Body of pancreas (tissue), 4 donors: ENCODE data around the gene CRTC2. TPM values are rescaled to one million over a fixed set of nuclear protein-coding genes. Genes with fewer than 3 reads are reported as not detected.

ENCODE experiments used
- ATAC-seq: fragments of 150-250 bp; one replicate; pipeline ENCODE4 v1.9.1; 2016
- DNase-seq, 4 donors: peaks; one replicate each; pipeline ENCODE4 v3.0.0-alpha.2; 2019
- H3K27ac ChIP-seq, 4 donors: fragments of 200-600 bp; sonication (generic); 1 replicate in 3 of 4; 2 replicates in 1 of 4; pipeline versions ENCODE4 v1.5.1 to v1.6.1; 2016 to 2019; ENCODE audit warnings: mild to moderate bottlenecking in 1 of 4, mixed read lengths in 1 of 4, moderate library complexity in 1 of 4
- H3K27me3 ChIP-seq, 2 donors: fragments of 200-600 bp; sonication (generic); one replicate each; pipeline ENCODE4 v1.6.0; 2016; ENCODE audit warnings: mild to moderate bottlenecking in 1 of 2
- H3K36me3 ChIP-seq, 2 donors: fragments of 200-600 bp; sonication (generic); replicated peaks in 1 of 2; 2 replicates each; pipeline ENCODE4 v1.5.1; 2016; ENCODE audit warnings: low read depth in 2 of 2; ENCODE audit not compliant: insufficient read depth in 1 of 2
- H3K4me1 ChIP-seq: fragments of 200-600 bp; sonication (generic); one replicate; pipeline ENCODE4 v1.6.0; 2016
- H3K4me3 ChIP-seq, 2 donors: fragments of 200-600 bp; sonication (generic); 1 replicate in 1 of 2; 2 replicates in 1 of 2; pipeline ENCODE4 v1.5.1; 2016 to 2019
- H3K9me3 ChIP-seq, 3 donors: fragments of 200-600 bp; sonication (generic); 1 replicate in 2 of 3; 2 replicates in 1 of 3; pipeline ENCODE4 v1.5.1; 2016
- POLR2A ChIP-seq, 3 donors: fragments of 450-650 bp; IDR thresholded peaks; one replicate each; pipeline ENCODE4 v1.6.1; 2016; ENCODE audit warnings: antibody characterized with exemption in 3 of 3, mild to moderate bottlenecking in 2 of 3
- WGBS, 2 donors: methylation state at CpG; one replicate each; pipeline ENCODE4 v1.1.5; 2017; 5-methylcytosine and 5-hydroxymethylcytosine counted together
- intact Hi-C: fragments of 100-400 bp; cut with DNase I; formaldehyde crosslinking; loops from one replicate; pipeline ENCODE4 v1.15.1; 2023
- total RNA-seq, 2 donors: library from RNA; depleted of rRNA; stranded (reverse); fragments of >200 nt; gene quantifications; one replicate each; pipeline ENCODE4 v1.1.0, GENCODE V29; 2016
- TF ChIP-seq, protein P1 (sequence below), 7 experiments: fragments of 450-650 bp in 4 of 7; fragments of 200-600 bp in 3 of 7; sonication (generic) in 3 of 7; IDR thresholded peaks; one replicate each; pipeline ENCODE4 v1.5.1; 2016 to 2019; ENCODE audit warnings: antibody characterized with exemption in 7 of 7

The CRTC2 gene
- total RNA-seq, 2 donors from 2014 or later = 15.2 to 15.8 TPM

DNA sequence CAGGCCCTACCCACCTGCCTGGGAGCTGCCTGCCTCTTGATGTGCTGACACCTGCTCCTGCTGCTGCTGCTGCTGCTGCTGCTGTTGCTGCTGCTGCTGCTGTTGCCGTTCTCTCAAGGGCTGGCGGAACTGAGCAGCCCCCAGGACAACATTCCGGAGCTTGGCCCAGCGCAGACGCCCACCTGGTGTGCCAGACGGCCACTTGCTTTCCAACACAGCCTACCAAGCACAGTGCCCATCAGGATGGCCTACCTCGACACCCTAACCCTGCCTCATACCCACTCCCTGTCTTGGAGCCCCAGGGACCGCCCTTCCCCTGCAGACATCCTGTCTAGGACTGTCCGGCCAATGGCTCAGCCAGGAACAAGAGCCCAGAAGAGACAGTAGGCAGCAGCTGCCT, 23.7 kb downstream of the CRTC2 start:
- ATAC-seq (no peak), DNase-seq (no peak)
- H3K36me3 ChIP-seq = peaks cover 5 to 31% of the 10 kb centered on the region in 2 donors
- intact Hi-C loops = no loop called here
- WGBS, 2 donors = 95 to 97% methylated on average over 7 to 9 of the region's 9 CpGs
- no peak overlapping the region for H3K4me3 ChIP-seq
- TF ChIP-seq, protein P1, sequence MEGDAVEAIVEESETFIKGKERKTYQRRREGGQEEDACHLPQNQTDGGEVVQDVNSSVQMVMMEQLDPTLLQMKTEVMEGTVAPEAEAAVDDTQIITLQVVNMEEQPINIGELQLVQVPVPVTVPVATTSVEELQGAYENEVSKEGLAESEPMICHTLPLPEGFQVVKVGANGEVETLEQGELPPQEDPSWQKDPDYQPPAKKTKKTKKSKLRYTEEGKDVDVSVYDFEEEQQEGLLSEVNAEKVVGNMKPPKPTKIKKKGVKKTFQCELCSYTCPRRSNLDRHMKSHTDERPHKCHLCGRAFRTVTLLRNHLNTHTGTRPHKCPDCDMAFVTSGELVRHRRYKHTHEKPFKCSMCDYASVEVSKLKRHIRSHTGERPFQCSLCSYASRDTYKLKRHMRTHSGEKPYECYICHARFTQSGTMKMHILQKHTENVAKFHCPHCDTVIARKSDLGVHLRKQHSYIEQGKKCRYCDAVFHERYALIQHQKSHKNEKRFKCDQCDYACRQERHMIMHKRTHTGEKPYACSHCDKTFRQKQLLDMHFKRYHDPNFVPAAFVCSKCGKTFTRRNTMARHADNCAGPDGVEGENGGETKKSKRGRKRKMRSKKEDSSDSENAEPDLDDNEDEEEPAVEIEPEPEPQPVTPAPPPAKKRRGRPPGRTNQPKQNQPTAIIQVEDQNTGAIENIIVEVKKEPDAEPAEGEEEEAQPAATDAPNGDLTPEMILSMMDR (IDR thresholded peaks at IDR 0.05) = no peak
- no peak for TF ChIP-seq POLR2A (IDR thresholded peaks at IDR 0.05)
- no peaks in the 10 kb centered on the region for H3K9me3 ChIP-seq
- no peaks in the 10 kb centered on the region for H3K27me3 ChIP-seq
- H3K4me1 ChIP-seq = no peaks in the 10 kb centered on the region
- no peak overlapping the region for H3K27ac ChIP-seq

DNA sequence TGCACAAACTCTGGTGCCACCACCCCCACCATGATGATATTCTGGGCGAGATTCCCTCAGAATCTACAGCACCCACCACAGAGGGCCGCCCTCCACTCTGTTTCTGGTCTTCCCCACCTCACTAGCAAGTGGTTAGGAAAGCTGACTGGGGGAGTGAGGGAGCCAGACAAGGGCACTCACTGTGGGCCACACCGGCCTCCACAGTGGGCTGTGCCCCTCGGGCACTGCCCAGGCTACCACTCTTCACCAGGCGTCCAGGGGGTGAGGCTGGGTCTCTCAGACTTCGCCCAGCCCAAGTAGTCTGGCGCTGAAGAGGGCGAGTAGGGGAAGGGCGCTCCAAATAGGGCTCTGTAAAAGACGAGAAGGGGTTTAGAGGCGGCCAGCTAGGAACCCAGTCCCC, 24.5 kb downstream of the CRTC2 start:
- DNase-seq (no peak), ATAC-seq (no peak)
- no peak for TF ChIP-seq POLR2A (IDR thresholded peaks at IDR 0.05)
- TF ChIP-seq, protein P1 (IDR thresholded peaks at IDR 0.05) = no peak
- Histone ChIP-seq H3K4me1 (no peaks in the 10 kb centered on the region), H3K4me3 (no peak overlapping the region), H3K9me3 (no peaks in the 10 kb centered on the region), H3K27me3 (no peaks in the 10 kb centered on the region), H3K27ac (no peak overlapping the region), H3K36me3 (peaks cover 5 to 30% of the 10 kb centered on the region in 2 donors)
- intact Hi-C loops = no loop called here
- 89 to 94% methylated on average over 11 of the region's 11 CpGs for WGBS, 2 donors

DNA sequence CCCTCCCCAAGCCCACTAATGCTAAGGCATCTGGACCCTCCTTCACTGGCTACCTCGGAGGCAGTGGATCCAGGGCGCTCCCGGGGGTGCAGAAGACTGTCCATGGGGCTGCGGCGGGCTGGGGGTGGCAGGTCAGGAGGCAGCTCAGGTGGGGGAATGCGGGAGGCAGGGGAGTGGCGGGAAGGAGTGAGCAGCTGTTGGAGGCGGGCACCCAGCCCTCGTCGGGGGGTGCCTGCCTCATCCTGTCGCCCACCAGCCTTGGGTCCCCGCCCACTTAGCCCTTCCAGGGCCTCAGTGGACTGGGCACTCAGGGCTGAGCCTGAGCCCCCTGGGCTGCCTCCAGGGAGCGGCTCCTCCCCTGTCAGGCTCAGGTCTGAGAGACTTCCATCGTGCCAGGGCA, 25.0 kb downstream of the CRTC2 start:
- TF ChIP-seq, protein P1 (IDR thresholded peaks at IDR 0.05) = no peak
- TF ChIP-seq POLR2A (IDR thresholded peaks at IDR 0.05) = no peak
- H3K36me3 ChIP-seq = peaks cover 5 to 30% of the 10 kb centered on the region in 2 donors
- no peak for DNase-seq

DNA sequence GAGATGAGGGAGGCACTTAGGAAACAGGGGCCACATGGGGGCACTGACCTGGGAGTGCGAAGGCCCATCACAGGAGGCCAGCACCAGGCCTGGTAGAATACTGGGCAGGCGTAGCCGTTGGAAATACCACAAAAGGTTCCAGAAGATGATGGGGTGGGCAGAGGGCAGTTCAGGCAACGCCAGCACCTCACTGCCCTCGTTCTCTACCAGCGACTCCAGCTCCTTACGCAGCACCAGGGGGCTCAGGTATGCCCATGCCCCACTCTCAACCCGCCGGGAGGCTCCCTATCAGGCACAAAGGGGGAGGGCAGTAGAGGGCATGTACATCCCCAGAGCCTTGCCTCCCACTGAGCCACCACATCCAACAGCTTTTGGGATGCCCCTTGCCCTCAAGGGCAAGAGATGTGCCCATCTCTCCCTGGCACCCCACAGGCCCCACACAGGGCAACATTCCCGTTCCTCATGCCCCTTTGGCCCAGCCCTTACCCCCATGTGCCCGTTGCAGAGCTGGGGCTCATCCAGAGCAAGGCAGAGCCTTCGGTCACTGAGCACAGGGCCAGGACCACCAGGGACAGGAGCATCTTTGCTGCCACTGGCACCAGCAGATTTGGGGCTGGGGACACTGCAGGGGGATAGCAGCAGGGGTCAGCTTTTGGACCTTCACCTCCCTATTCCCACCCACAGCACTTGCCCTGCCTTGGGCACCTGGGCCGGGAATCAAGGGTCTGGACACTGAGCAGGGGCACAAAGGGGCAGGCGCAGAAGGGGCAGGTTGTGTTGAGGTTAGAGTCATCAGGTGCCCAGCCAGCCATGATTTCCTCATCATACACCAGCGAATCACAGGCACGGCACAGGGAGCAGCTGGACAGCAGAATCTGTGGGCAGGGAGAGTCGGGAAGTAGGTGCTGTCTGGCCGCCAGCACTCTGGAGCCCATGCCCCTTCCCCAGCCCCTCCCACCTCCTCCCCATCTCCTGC, 26.0 kb downstream of the CRTC2 start:
- no peak for TF ChIP-seq POLR2A (IDR thresholded peaks at IDR 0.05)
- TF ChIP-seq, protein P1 (IDR thresholded peaks at IDR 0.05) = no peak
- Histone ChIP-seq H3K9me3 (no peaks in the 10 kb centered on the region), H3K27ac (no peak overlapping the region), H3K36me3 (peaks cover 5 to 28% of the 10 kb centered on the region in 2 donors), H3K4me1 (no peaks in the 10 kb centered on the region), H3K4me3 (no peak overlapping the region), H3K27me3 (no peaks in the 10 kb centered on the region)
- no peak for DNase-seq
- 94 to 96% methylated on average over 6 to 18 of the region's 18 CpGs for WGBS, 2 donors
- no peak for ATAC-seq
- intact Hi-C loops = no loop called here

More for the DNA sequence above, 25.0 kb downstream of the CRTC2 start:
- no peak overlapping the region for H3K4me3 ChIP-seq
- ATAC-seq = no peak
- H3K9me3 ChIP-seq = no peaks in the 10 kb centered on the region
- intact Hi-C loops = no loop called here
- WGBS, 2 donors = 89% methylated on average over 14 of the region's 14 CpGs; no CpG with 5 or more reads in 1 of the 2 donors
- H3K4me1 ChIP-seq = no peaks in the 10 kb centered on the region
- no peak overlapping the region for H3K27ac ChIP-seq
- H3K27me3 ChIP-seq = no peaks in the 10 kb centered on the region
